Measurements from ENCODE around the gene KIRREL3.

Gene KIRREL3

GRCh38 chr11:126738295-126739031, 262.1 kb downstream of the KIRREL3 start:
- DNase-seq (ENCODE audit: low spot score): no peak

GRCh38 chr11:126736682-126737572, 263.6 kb downstream of the KIRREL3 start:
- DNase-seq (ENCODE audit: low spot score): no peak

- no peak for DNase-seq (ENCODE audit: low spot score)
Measured at GRCh38 chr11:126734752-126735151, 265.8 kb downstream of the KIRREL3 start.

GRCh38 chr11:126733685-126734084, 266.9 kb downstream of the KIRREL3 start:
- no peak for DNase-seq (ENCODE audit: low spot score)

- no peak for DNase-seq (ENCODE audit: low spot score)
Measured at GRCh38 chr11:126732981-126733380, 267.6 kb downstream of the KIRREL3 start.

- DNase-seq (ENCODE audit: low spot score): no peak
Measured at GRCh38 chr11:126731576-126732142, 268.9 kb downstream of the KIRREL3 start.

- DNase-seq (ENCODE audit: low spot score): no peak
Measured at GRCh38 chr11:126727381-126727780, 273.2 kb downstream of the KIRREL3 start.

GRCh38 chr11:126725521-126725920, 275.0 kb downstream of the KIRREL3 start:
- no peak for DNase-seq (ENCODE audit: low spot score)

- no peak for DNase-seq (ENCODE audit: low spot score)
Measured at GRCh38 chr11:126725043-126725442, 275.5 kb downstream of the KIRREL3 start.

GRCh38 chr11:126723665-126724045, 276.9 kb downstream of the KIRREL3 start:
- DNase-seq (ENCODE audit: low spot score): no peak

- no peak for DNase-seq (ENCODE audit: low spot score)
Measured at GRCh38 chr11:126722956-126723664, 277.5 kb downstream of the KIRREL3 start.

- no peak for DNase-seq (ENCODE audit: low spot score)
Measured at GRCh38 chr11:126722006-126722736, 278.4 kb downstream of the KIRREL3 start.

- no peak for DNase-seq (ENCODE audit: low spot score)
Measured at GRCh38 chr11:126720539-126721235, 279.9 kb downstream of the KIRREL3 start.

- no peak for DNase-seq (ENCODE audit: low spot score)
Measured at GRCh38 chr11:126719740-126720139, 280.8 kb downstream of the KIRREL3 start.

GRCh38 chr11:126718276-126718675, 282.3 kb downstream of the KIRREL3 start:
- DNase-seq (ENCODE audit: low spot score): no peak

- DNase-seq (ENCODE audit: low spot score): peak; percentile 49
Measured at GRCh38 chr11:126716456-126717083, 284.0 kb downstream of the KIRREL3 start.

- no peak for DNase-seq (ENCODE audit: low spot score)
Measured at GRCh38 chr11:126713806-126714205, 286.8 kb downstream of the KIRREL3 start.

GRCh38 chr11:126711977-126712625, 288.5 kb downstream of the KIRREL3 start:
- no peak for DNase-seq (ENCODE audit: low spot score)

GRCh38 chr11:126710804-126711399, 289.7 kb downstream of the KIRREL3 start:
- no peak for DNase-seq (ENCODE audit: low spot score)

Data from iPS-NIHi11 (cell line).